HUES48 (cell line): ENCODE measurements around the gene ASIC1.

Source experiments
- H3K27ac ChIP-seq: one replicate; pipeline ENCODE4 v1.7.0; 2013; ENCODE audit warnings: low read depth, low read length, inconsistent platforms
- H3K27me3 ChIP-seq: 2 replicates; pipeline ENCODE4 v1.6.1; 2013; ENCODE audit warnings: mild to moderate bottlenecking, low read length; ENCODE audit not compliant: control insufficient read depth, insufficient read depth
- H3K36me3 ChIP-seq: 2 replicates; pipeline ENCODE4 v1.6.1; 2013; ENCODE audit warnings: low read length; ENCODE audit not compliant: control insufficient read depth, insufficient read depth
- H3K4me1 ChIP-seq: 2 replicates; pipeline ENCODE4 v1.6.1; 2013; ENCODE audit warnings: mild to moderate bottlenecking, low read length; ENCODE audit not compliant: control insufficient read depth, insufficient read depth
- H3K4me3 ChIP-seq: 2 replicates; pipeline ENCODE4 v1.5.1; 2013; ENCODE audit warnings: mild to moderate bottlenecking, low read depth, low read length
- H3K9ac ChIP-seq: 2 replicates; pipeline ENCODE4 v1.6.1; 2013; ENCODE audit warnings: mild to moderate bottlenecking, low read depth, low read length, moderate library complexity
- H3K9me3 ChIP-seq: 2 replicates; pipeline ENCODE4 v1.6.1; 2013; ENCODE audit warnings: low read length; ENCODE audit not compliant: control insufficient read depth, insufficient read depth

ASIC1 gene

GRCh38 chr12:50102131-50102531, 44.7 kb downstream of the ASIC1 start:
- H3K27ac ChIP-seq, result no peak overlapping the region
- peaks cover 38% of the 10 kb centered on the region for H3K36me3 ChIP-seq
- no peak overlapping the region for H3K4me3 ChIP-seq
- H3K4me1 ChIP-seq, result peaks cover 11% of the 10 kb centered on the region; the same call in 1 of the 2 replicates
- no peaks in the 10 kb centered on the region for H3K9me3 ChIP-seq
- H3K9ac ChIP-seq, result no peak overlapping the region
- H3K27me3 ChIP-seq, result no peaks in the 10 kb centered on the region

DNA sequence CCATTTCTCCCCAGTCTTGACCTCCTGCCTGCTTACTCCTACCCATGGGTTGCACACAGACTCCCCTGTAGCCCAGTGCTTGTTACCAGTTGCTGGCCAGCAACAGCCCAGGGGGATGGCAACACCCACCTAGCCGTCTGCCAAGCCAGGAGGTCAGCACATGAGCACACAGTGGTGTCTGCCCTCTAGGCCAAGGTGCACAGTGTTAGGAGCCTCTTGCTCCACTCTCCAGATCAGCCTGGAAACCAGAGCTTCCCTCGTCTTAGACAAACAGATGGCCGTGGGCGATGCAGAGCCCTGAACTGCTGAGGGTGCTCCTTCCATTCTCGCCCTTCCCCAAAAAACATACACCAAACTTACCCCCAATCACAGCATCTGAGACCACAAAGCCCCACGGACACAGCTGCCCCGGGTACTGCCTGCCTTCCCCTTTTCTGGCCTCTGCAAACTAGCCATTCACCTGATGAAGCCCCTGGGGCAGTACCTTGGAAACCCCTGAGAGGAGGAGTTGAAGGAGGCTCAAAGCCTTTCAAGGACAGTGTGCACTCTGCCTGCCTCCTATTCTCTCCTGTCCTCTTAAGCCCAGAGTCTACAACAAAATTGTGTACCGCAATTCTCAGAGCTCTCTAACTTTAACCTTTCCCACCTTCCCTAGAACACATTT, 45.4 kb downstream of the ASIC1 start:
- H3K4me3 ChIP-seq, result no peak overlapping the region
- no peak overlapping the region for H3K27ac ChIP-seq
- no peaks in the 10 kb centered on the region for H3K9me3 ChIP-seq
- H3K36me3 ChIP-seq, result peaks cover 36% of the 10 kb centered on the region
- no peak overlapping the region for H3K9ac ChIP-seq
- H3K27me3 ChIP-seq, result no peaks in the 10 kb centered on the region
- peaks cover 11% of the 10 kb centered on the region; the same call in 1 of the 2 replicates for H3K4me1 ChIP-seq

DNA sequence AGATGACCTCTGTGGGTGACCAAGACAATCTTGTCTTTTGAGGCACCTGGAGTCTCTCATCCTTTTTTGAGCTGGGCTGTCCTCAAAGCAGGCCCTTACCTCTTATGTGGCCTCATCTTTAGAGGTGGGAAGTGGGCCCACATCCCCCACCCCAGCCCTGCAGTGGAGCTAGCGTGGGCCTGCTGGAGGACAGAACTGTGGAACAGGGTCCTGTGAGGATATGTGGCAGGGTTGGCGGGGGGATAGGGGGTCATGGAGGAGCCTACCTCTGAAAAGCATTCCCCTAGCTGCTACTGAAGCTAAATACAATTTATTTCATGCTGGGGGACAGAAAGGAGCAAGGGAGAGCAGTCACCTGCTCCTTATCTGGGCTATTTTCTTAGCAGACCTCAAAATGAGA, 46.0 kb downstream of the ASIC1 start:
- H3K4me1 ChIP-seq, result peaks cover 11% of the 10 kb centered on the region; the same call in 1 of the 2 replicates
- H3K9me3 ChIP-seq, result no peaks in the 10 kb centered on the region
- no peak overlapping the region for H3K27ac ChIP-seq
- H3K4me3 ChIP-seq, result no peak overlapping the region
- no peaks in the 10 kb centered on the region for H3K27me3 ChIP-seq
- H3K9ac ChIP-seq, result no peak overlapping the region
- peaks cover 30% of the 10 kb centered on the region for H3K36me3 ChIP-seq

- Histone ChIP-seq H3K27ac (no peak within 1 kb of the TSS), H3K4me1 (peaks cover 11% of the 10 kb centered on the region; the same call in 1 of the 2 replicates), H3K36me3 (peaks cover 25% of the 10 kb centered on the region), H3K9me3 (no peaks in the 10 kb centered on the region), H3K27me3 (no peaks in the 10 kb centered on the region), H3K9ac (no peak within 1 kb of the TSS), H3K4me3 (no peak within 1 kb of the TSS)
Observed at GRCh38 chr12:50103767-50104321, 46.4 kb downstream of the ASIC1 start, which contains the start of gene GPD1. Gene GPD1, plus strand, starts transcription at chr12:50104008. Its CDS starts 43 bp downstream, at chr12:50104051.

DNA sequence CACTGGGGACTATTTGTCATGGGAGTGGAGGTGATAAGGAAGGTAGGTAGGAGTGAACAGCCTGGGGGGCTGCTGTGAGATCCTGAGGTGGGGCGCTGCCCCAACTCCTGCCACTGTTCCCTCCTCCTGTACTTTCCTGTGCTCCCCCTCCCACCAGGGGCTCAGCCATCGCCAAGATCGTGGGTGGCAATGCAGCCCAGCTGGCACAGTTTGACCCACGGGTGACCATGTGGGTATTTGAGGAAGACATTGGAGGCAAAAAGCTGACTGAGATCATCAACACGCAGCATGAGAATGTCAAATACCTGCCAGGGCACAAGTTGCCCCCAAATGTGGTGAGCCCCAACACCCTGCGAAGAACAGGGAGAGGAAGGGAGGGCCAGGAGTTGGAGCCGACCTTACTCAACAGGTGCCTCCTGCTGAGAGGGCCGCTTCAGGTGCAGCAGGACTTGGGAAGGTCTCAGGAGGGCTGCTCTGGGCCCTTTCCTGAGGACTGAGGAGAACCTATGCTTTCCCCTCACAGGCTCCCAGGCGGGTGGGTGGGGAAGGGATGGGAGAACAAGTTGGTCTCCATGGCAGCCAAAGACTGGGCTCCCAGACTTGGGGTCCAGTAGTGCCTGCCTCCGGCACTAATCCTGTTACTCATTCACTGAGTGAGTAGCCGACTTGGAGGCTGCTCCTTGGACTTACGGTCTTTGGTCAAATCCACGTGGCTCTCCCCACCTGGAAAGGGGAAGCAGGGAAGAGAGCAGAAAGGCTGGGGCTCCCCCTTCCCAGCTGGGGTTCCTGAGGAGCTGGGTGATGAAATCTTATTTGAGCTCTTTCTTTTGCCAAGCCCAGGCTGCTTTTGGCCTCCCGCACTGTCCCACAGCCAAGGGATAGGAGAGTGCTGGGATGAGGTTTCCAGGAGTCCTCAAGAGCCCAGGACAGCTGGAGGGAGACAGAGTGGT, 47.3 kb downstream of the ASIC1 start:
- H3K27me3 ChIP-seq, result no peaks in the 10 kb centered on the region
- H3K4me1 ChIP-seq, result peaks cover 11% of the 10 kb centered on the region; the same call in 1 of the 2 replicates
- H3K4me3 ChIP-seq, result no peak overlapping the region
- no peak overlapping the region for H3K9ac ChIP-seq
- H3K9me3 ChIP-seq, result no peaks in the 10 kb centered on the region
- no peak overlapping the region for H3K27ac ChIP-seq
- H3K36me3 ChIP-seq, result peaks cover 17% of the 10 kb centered on the region

DNA sequence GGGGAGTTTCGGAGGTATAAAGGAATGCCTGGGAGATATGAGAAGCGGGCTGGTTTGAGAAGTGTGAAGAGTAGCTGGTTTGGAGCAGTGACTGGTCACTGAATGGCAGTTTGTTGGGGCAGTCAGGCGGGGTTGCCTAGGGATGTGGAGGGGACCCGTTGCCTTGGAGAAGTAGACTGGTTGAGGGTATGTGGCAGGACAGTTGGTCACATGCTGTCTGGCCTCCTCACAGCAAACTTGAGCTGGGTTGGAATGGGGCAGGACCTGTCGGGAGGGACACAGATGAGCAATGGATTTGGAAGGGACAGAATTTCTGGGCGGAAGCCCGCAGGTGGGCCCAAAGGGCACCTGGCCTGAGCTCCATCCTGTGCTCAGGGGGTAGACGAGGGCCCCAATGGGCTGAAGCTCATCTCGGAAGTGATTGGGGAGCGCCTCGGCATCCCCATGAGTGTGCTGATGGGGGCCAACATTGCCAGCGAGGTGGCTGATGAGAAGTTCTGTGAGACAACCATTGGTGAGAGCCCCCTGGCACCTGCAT, 48.6 kb downstream of the ASIC1 start:
- Histone ChIP-seq H3K9ac (no peak overlapping the region), H3K27ac (no peak overlapping the region), H3K27me3 (no peaks in the 10 kb centered on the region), H3K4me1 (peaks cover 19% of the 10 kb centered on the region), H3K9me3 (no peaks in the 10 kb centered on the region), H3K4me3 (no peak overlapping the region), H3K36me3 (peaks cover 9% of the 10 kb centered on the region; the same call in 1 of the 2 replicates)

- no peak overlapping the region for H3K4me3 ChIP-seq
- H3K27me3 ChIP-seq, result no peaks in the 10 kb centered on the region
- no peak overlapping the region for H3K9ac ChIP-seq
- no peak overlapping the region for H3K27ac ChIP-seq
- H3K36me3 ChIP-seq, result peaks cover 6% of the 10 kb centered on the region; the same call in 1 of the 2 replicates
- H3K9me3 ChIP-seq, result no peaks in the 10 kb centered on the region
- H3K4me1 ChIP-seq, result peaks cover 17% of the 10 kb centered on the region
Observed at GRCh38 chr12:50106907-50107306, 49.5 kb downstream of the ASIC1 start.

GRCh38 chr12:50107416-50108268, 50.2 kb downstream of the ASIC1 start:
- no peaks in the 10 kb centered on the region for H3K9me3 ChIP-seq
- no peak overlapping the region for H3K9ac ChIP-seq
- H3K4me3 ChIP-seq, result no peak overlapping the region
- no peaks in the 10 kb centered on the region for H3K27me3 ChIP-seq
- H3K36me3 ChIP-seq, result no peaks in the 10 kb centered on the region
- peaks cover 17% of the 10 kb centered on the region for H3K4me1 ChIP-seq
- H3K27ac ChIP-seq, result no peak overlapping the region

DNA sequence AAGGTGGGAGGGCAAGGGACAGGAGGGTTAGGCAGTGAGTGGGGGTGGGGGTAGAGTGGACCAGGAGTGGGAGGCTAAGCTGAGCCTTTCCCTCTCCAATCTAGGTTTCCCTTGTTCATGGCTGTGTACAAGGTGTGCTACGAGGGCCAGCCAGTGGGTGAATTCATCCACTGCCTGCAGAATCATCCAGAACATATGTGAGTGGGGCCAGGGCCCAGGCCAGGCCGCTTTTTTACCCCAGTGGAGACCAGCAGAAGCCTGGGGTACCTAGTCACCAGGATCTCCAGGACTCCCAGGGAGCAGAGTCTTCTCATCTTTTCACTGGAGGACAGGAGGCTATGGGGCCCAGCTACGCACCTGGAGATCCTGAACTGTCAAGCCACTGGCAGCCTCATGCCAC, 51.9 kb downstream of the ASIC1 start:
- peaks cover 11% of the 10 kb centered on the region for H3K4me1 ChIP-seq
- no peak overlapping the region for H3K9ac ChIP-seq
- H3K27me3 ChIP-seq, result no peaks in the 10 kb centered on the region
- no peaks in the 10 kb centered on the region for H3K9me3 ChIP-seq
- no peaks in the 10 kb centered on the region for H3K36me3 ChIP-seq
- no peak overlapping the region for H3K4me3 ChIP-seq
- no peak overlapping the region for H3K27ac ChIP-seq

GRCh38 chr12:50110127-50110761, 52.8 kb downstream of the ASIC1 start:
- H3K9me3 ChIP-seq, result no peaks in the 10 kb centered on the region
- H3K9ac ChIP-seq, result no peak overlapping the region
- peaks cover 11% of the 10 kb centered on the region for H3K4me1 ChIP-seq
- H3K36me3 ChIP-seq, result no peaks in the 10 kb centered on the region
- no peak overlapping the region for H3K4me3 ChIP-seq
- no peaks in the 10 kb centered on the region for H3K27me3 ChIP-seq
- peak overlapping the region; percentile 73 for H3K27ac ChIP-seq
